IMR-90 (cell line): ENCODE results near the gene COL9A2. TPM values are rescaled to one million over a fixed set of nuclear protein-coding genes. Genes with fewer than 3 reads are reported as not detected.

ENCODE experiments used
- ATAC-seq: fragments of 200-7000 bp; cut with Tn5 transposase; 2 replicates; pipeline ENCODE4 v1.9.1; 2020; ENCODE audit warnings: low read depth, mild to moderate bottlenecking, moderate library complexity
- BruUV-seq: library from RNA; stranded (reverse); fragments of 400-500 nt; replicated peaks from 2 replicates; lab custom pipeline; 2021; lab: Mats Ljungman, UMichigan
- CTCF ChIA-PET: fragments of 300-600 bp; formaldehyde crosslinking; extraction: SDS; loops from one replicate; lab custom pipeline; 2021; ENCODE audit warnings: antibody characterized with exemption; lab: Yijun Ruan, JAX
- POLR2A ChIA-PET: fragments of 300-600 bp; sonication (Branson Sonifier 250); formaldehyde crosslinking; loops from one replicate; lab custom pipeline; 2022; ENCODE audit warnings: antibody characterized with exemption; ENCODE audit not compliant: unreplicated experiment; lab: Charles Lee
- DNase-seq: peaks from one replicate; pipeline ENCODE4 v3.0.0; 2013
- H2AFZ ChIP-seq: replicated peaks from 2 replicates; pipeline ENCODE3; 2013; ENCODE audit warnings: low read length, mild to moderate bottlenecking; ENCODE audit not compliant: poor library complexity
- H2AK5ac ChIP-seq: 2 replicates; pipeline ENCODE4 v1.6.1; 2013; ENCODE audit warnings: low read depth, low read length, inconsistent platforms
- H2AK9ac ChIP-seq: replicated peaks from 2 replicates; pipeline ENCODE3; 2013; ENCODE audit warnings: mild to moderate bottlenecking, low read depth, low read length, moderate library complexity; ENCODE audit not compliant: poor library complexity
- H2BK120ac ChIP-seq: 2 replicates; pipeline ENCODE4 v1.6.1; 2013; ENCODE audit warnings: low read depth, low read length, inconsistent platforms
- H2BK15ac ChIP-seq: 3 replicates; pipeline ENCODE4 v1.6.1; 2013; ENCODE audit warnings: low read depth, low read length, inconsistent platforms
- H2BK20ac ChIP-seq: 2 replicates; pipeline ENCODE4 v1.6.1; 2013; ENCODE audit warnings: low read depth, mild to moderate bottlenecking, inconsistent platforms, low read length, moderate library complexity
- H2BK5ac ChIP-seq: 2 replicates; pipeline ENCODE4 v1.6.1; 2013; ENCODE audit warnings: mild to moderate bottlenecking, low read depth, low read length, inconsistent platforms; ENCODE audit not compliant: poor library complexity, severe bottlenecking
- H3K14ac ChIP-seq: replicated peaks from 2 replicates; pipeline ENCODE4 v1.6.1; 2013; ENCODE audit warnings: low read depth, low read length, inconsistent platforms
- H3K18ac ChIP-seq: 2 replicates; pipeline ENCODE4 v1.6.1; 2013; ENCODE audit warnings: low read depth, low read length, control low read depth
- H3K23ac ChIP-seq: 2 replicates; pipeline ENCODE4 v1.6.1; 2013; ENCODE audit warnings: low read depth, low read length, inconsistent platforms
- H3K27ac ChIP-seq: 2 replicates; pipeline ENCODE4 v1.5.1; 2013; ENCODE audit warnings: mild to moderate bottlenecking, control low read depth, low read length; ENCODE audit not compliant: insufficient read depth
- H3K27me3 ChIP-seq: 2 replicates; pipeline ENCODE4 v1.6.1; 2013; ENCODE audit warnings: low read length; ENCODE audit not compliant: control insufficient read depth, insufficient read depth
- H3K36me3 ChIP-seq: 2 replicates; pipeline ENCODE4 v1.6.1; 2013; ENCODE audit warnings: low read length, mixed read lengths; ENCODE audit not compliant: control insufficient read depth, insufficient read depth
- H3K4ac ChIP-seq: 2 replicates; pipeline ENCODE4 v1.6.1; 2013; ENCODE audit warnings: low read depth, low read length, inconsistent platforms
- H3K4me1 ChIP-seq: 2 replicates; pipeline ENCODE4 v1.6.1; 2013; ENCODE audit warnings: low read length, mixed read lengths; ENCODE audit not compliant: control insufficient read depth, insufficient read depth
- H3K4me2 ChIP-seq: 2 replicates; pipeline ENCODE4 v1.6.1; 2013; ENCODE audit warnings: low read depth, mild to moderate bottlenecking, control low read depth, low read length, moderate library complexity
- H3K4me3 ChIP-seq: 2 replicates; pipeline ENCODE4 v1.5.1; 2013; ENCODE audit warnings: low read depth, mild to moderate bottlenecking, control low read depth, low read length, moderate library complexity; ENCODE audit not compliant: insufficient read depth
- H3K56ac ChIP-seq: 2 replicates; pipeline ENCODE4 v1.6.1; 2013; ENCODE audit warnings: low read length, inconsistent platforms; ENCODE audit not compliant: insufficient read depth; ENCODE audit errors: extremely low read depth
- H3K79me1 ChIP-seq, 2 experiments: 2 replicates each; pipeline ENCODE4 v1.6.1; 2013; ENCODE audit warnings: low read length in 2 of 2, inconsistent platforms in 1 of 2, low read depth in 1 of 2
- H3K9ac ChIP-seq: 2 replicates; pipeline ENCODE4 v1.6.1; 2013; ENCODE audit warnings: low read depth, low read length, control low read depth
- H3K9me1 ChIP-seq: 2 replicates; pipeline ENCODE4 v1.6.1; 2013; ENCODE audit warnings: low read length, inconsistent platforms; ENCODE audit not compliant: insufficient read depth
- H3K9me3 ChIP-seq: 2 replicates; pipeline ENCODE4 v1.6.1; 2013; ENCODE audit warnings: low read length; ENCODE audit not compliant: control insufficient read depth, insufficient read depth
- H4K20me1 ChIP-seq: 2 replicates; pipeline ENCODE4 v1.6.1; 2013; ENCODE audit warnings: low read length, inconsistent platforms; ENCODE audit not compliant: insufficient read depth
- H4K5ac ChIP-seq: 2 replicates; pipeline ENCODE4 v1.6.1; 2013; ENCODE audit warnings: mild to moderate bottlenecking, low read depth, low read length, control low read depth
- H4K8ac ChIP-seq, 2 experiments: 2 replicates each; pipeline ENCODE4 v1.6.1; 2013; ENCODE audit warnings: low read depth in 2 of 2, low read length in 2 of 2, control low read depth in 1 of 2, inconsistent platforms in 1 of 2
- H4K91ac ChIP-seq: 2 replicates; pipeline ENCODE4 v1.6.1; 2013; ENCODE audit warnings: low read depth, low read length, inconsistent platforms; ENCODE audit not compliant: insufficient read depth
- WGBS, 2 experiments: methylation state at CpG; one replicate each; pipeline versions ENCODE4 v1.1.5 to v1.1.7; 2013; ENCODE audit warnings: missing lambda C conversion rate in 2 of 2; ENCODE audit not compliant: insufficient read length in 1 of 2; ENCODE audit errors: extremely low coverage in 2 of 2; 5-methylcytosine and 5-hydroxymethylcytosine counted together
- dilution Hi-C: fragments of 300-500 bp; cut with HindIII; formaldehyde crosslinking; loops from one replicate; pipeline ENCODE4 v1.14.3; 2018; ENCODE audit warnings: low sequenced_read_pairs; ENCODE audit not compliant: unreplicated experiment
- in situ Hi-C: fragments of 300-500 bp; cut with MboI; formaldehyde crosslinking; loops from 3 replicates; pipeline ENCODE4 v1.14.3; 2019; ENCODE audit warnings: low sequenced_read_pairs, inconsistent platforms, mixed read lengths
- intact Hi-C: fragments of 100-400 bp; cut with micrococcal nuclease; formaldehyde crosslinking; loops from 2 replicates; pipeline ENCODE4 v1.10.0; 2022
- polyA plus RNA-seq, 3 experiments: library from polyadenylated mRNA; depleted of rRNA; stranded (reverse); fragments of >200 nt; gene quantifications; 2 replicates each; pipeline ENCODE4 v1.2.3, GENCODE V29; 2012; ENCODE audit warnings: low replicate concordance in 1 of 3
- total RNA-seq: library from RNA; depleted of rRNA; stranded (reverse); fragments of >200 nt; gene quantifications from 2 replicates; pipeline ENCODE4 v1.2.3, GENCODE V29; 2012; rRNA removed
- TF ChIP-seq, protein P1 (sequence below): fragments of 150-350 bp; IDR thresholded peaks from 2 replicates; pipeline ENCODE4 v1.6.1; 2017; ENCODE audit warnings: mild to moderate bottlenecking, antibody characterized with exemption, low read length, low read depth

COL9A2 gene
- total and polyA plus RNA-seq, 2 of the 4 experiments (the other 2 are of a cell fraction) = 0.90 to 1.6 TPM

GRCh38 chr1:40251456-40251855, 65.6 kb downstream of the COL9A2 start:
- Histone ChIP-seq H3K18ac (no peak overlapping the region), H3K36me3 (peaks cover 1% of the 10 kb centered on the region; the same call in 1 of the 2 replicates), H3K56ac (no peak overlapping the region), H4K8ac (no peak overlapping the region), H3K79me1 (peaks cover 10 to 15% of the 10 kb centered on the region in 2 experiments), H4K20me1 (no peaks in the 10 kb centered on the region), H2BK120ac (no peak overlapping the region), H2AFZ (no peak overlapping the region), H3K4me1 (no peaks in the 10 kb centered on the region), H3K4me3 (no peak overlapping the region), H2AK9ac (no peak overlapping the region), H3K9ac (no peak overlapping the region), H2AK5ac (no peak overlapping the region), H3K9me3 (no peaks in the 10 kb centered on the region), H3K14ac (no peak overlapping the region), H3K23ac (no peak overlapping the region), H3K4me2 (no peak overlapping the region), H4K91ac (no peak overlapping the region), H3K4ac (no peak overlapping the region), H2BK15ac (no peak overlapping the region), H3K9me1 (peaks cover 5% of the 10 kb centered on the region; the same call in 1 of the 2 replicates), H3K27ac (no peak overlapping the region), H3K27me3 (no peaks in the 10 kb centered on the region), H4K5ac (no peak overlapping the region), H2BK20ac (no peak overlapping the region), H2BK5ac (no peak overlapping the region)
- ChIA-PET POLR2A (no interaction called here), CTCF (no interaction called here)
- WGBS, 2 experiments = 100% methylated on average over 2 of the region's 4 CpGs; no CpG with 5 or more reads in 1 of the 2 experiments
- no peak for DNase-seq
- intact Hi-C loops (loop anchor here (10.0 kb wide), 1 partner anchor 153 kb away; no protein-coding TSS in a partner anchor), in situ Hi-C loops (no loop called here), dilution Hi-C loops (no loop called here)
- ATAC-seq = no peak
- no TSS peak for BruUV-seq
- TF ChIP-seq, protein P1, sequence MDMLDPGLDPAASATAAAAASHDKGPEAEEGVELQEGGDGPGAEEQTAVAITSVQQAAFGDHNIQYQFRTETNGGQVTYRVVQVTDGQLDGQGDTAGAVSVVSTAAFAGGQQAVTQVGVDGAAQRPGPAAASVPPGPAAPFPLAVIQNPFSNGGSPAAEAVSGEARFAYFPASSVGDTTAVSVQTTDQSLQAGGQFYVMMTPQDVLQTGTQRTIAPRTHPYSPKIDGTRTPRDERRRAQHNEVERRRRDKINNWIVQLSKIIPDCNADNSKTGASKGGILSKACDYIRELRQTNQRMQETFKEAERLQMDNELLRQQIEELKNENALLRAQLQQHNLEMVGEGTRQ = no peak

Other genes starting within 250 kb of the COL9A2 start
- 41.4 and 55.4 TPM in 2 replicates for gene PPT1, start 220.0 kb downstream of the COL9A2 start, total RNA-seq
- gene PPT1, start 220.0 kb downstream of the COL9A2 start, polyA plus RNA-seq (2012; rRNA removed) = 19.9 and 22.7 TPM in 2 replicates
- gene RLF, start 155.9 kb downstream of the COL9A2 start, total RNA-seq = 29.8 and 33.1 TPM in 2 replicates
- 3.4 and 4.4 TPM in 2 replicates for gene RLF, start 155.9 kb downstream of the COL9A2 start, polyA plus RNA-seq (2012; rRNA removed)
- gene TMCO2, start 69.3 kb downstream of the COL9A2 start, total RNA-seq = not detected in 2 replicates
- not detected in 2 replicates for gene TMCO2, start 69.3 kb downstream of the COL9A2 start, polyA plus RNA-seq (2012; rRNA removed)
- 28.9 and 90.8 TPM in 2 replicates for gene ZMPSTE24, start 59.0 kb downstream of the COL9A2 start, total RNA-seq
- gene ZMPSTE24, start 59.0 kb downstream of the COL9A2 start, polyA plus RNA-seq (2012; rRNA removed) = 17.7 and 21.0 TPM in 2 replicates
- gene SMAP2, start 56.4 kb upstream of the COL9A2 start, total RNA-seq = 30.1 and 33.6 TPM in 2 replicates
- 29.1 and 31.0 TPM in 2 replicates for gene SMAP2, start 56.4 kb upstream of the COL9A2 start, polyA plus RNA-seq (2012; rRNA removed)
- gene ZFP69B, start 133.2 kb upstream of the COL9A2 start, total RNA-seq = 6.8 and 8.1 TPM in 2 replicates
- 2.2 and 3.1 TPM in 2 replicates for gene ZFP69B, start 133.2 kb upstream of the COL9A2 start, polyA plus RNA-seq (2012; rRNA removed)
- 1.6 and 2.5 TPM in 2 replicates for gene ZFP69, start 160.0 kb upstream of the COL9A2 start, total RNA-seq
- 1.2 TPM in 2 replicates for gene ZFP69, start 160.0 kb upstream of the COL9A2 start, polyA plus RNA-seq (2012; rRNA removed)
- 11.1 and 13.1 TPM in 2 replicates for gene EXO5, start 191.5 kb upstream of the COL9A2 start, total RNA-seq
- 6.5 and 7.8 TPM in 2 replicates for gene EXO5, start 191.5 kb upstream of the COL9A2 start, polyA plus RNA-seq (2012; rRNA removed)
- gene ZNF684, start 214.4 kb upstream of the COL9A2 start, total RNA-seq = 4.1 and 5.0 TPM in 2 replicates
- gene ZNF684, start 214.4 kb upstream of the COL9A2 start, polyA plus RNA-seq (2012; rRNA removed) = 1.4 and 1.8 TPM in 2 replicates